Endothelial cell of umbilical vein (primary cell): ENCODE data around the gene C10orf105. TPM values are rescaled to one million over a fixed set of nuclear protein-coding genes. Genes with fewer than 3 reads are reported as not detected.

Source experiments
- BruUV-seq: library from RNA; stranded (reverse); fragments of 400-500 nt; replicated peaks from 2 replicates; lab custom pipeline; 2021; lab: Mats Ljungman, UMichigan
- CTCF ChIA-PET: fragments of 300-600, 350-600 bp; sonication (Branson Sonifier 250); formaldehyde crosslinking; loops from one replicate; lab custom pipeline; 2021; ENCODE audit warnings: antibody characterized with exemption, inconsistent platforms; lab: Charles Lee
- POLR2A ChIA-PET: fragments of 300-600, 350-600 bp; sonication (Branson Sonifier 250); formaldehyde crosslinking; loops from one replicate; lab custom pipeline; 2021; ENCODE audit warnings: antibody characterized with exemption, inconsistent platforms; lab: Charles Lee
- DNase-seq: peaks from one replicate; pipeline ENCODE4 v3.0.0-alpha.2; 2011; ENCODE audit warnings: low read depth, low spot score
- FAIRE-seq: peaks from 2 replicates; lab custom pipeline; 2011; peaks lifted over from hg19 to GRCh38; lab: Jason Lieb, UNC
- H2AFZ ChIP-seq: 2 replicates; pipeline ENCODE4 v1.6.0; 2012; ENCODE audit warnings: low read depth, low read length, control low read depth, inconsistent platforms
- H3K27ac ChIP-seq: 2 replicates; pipeline ENCODE4 v1.5.1; 2011; ENCODE audit warnings: low read depth, mild to moderate bottlenecking, control low read depth, low read length, moderate library complexity; ENCODE audit not compliant: insufficient read depth
- H3K27me3 ChIP-seq, 2 experiments: 2 replicates each; pipeline versions ENCODE4 v1.6.0 to v1.6.1; 2011; ENCODE audit warnings: low read length in 2 of 2, mixed read lengths in 1 of 2; ENCODE audit not compliant: control insufficient read depth in 2 of 2, insufficient read depth in 2 of 2
- H3K36me3 ChIP-seq, 2 experiments: 2 replicates in 1 of 2; 3 replicates in 1 of 2; pipeline ENCODE4 v1.5.1; 2011; ENCODE audit warnings: low read length in 2 of 2, mild to moderate bottlenecking in 1 of 2, moderate library complexity in 1 of 2; ENCODE audit not compliant: control insufficient read depth in 2 of 2, insufficient read depth in 2 of 2; ENCODE audit errors: extremely low read depth in 1 of 2
- H3K4me1 ChIP-seq: 3 replicates; pipeline ENCODE4 v1.5.1; 2011; ENCODE audit warnings: mild to moderate bottlenecking, low read length; ENCODE audit not compliant: control insufficient read depth, insufficient read depth; ENCODE audit errors: extremely low read depth
- H3K4me2 ChIP-seq: 2 replicates; pipeline ENCODE4 v1.6.1; 2011; ENCODE audit warnings: low read length, control low read depth, mixed read lengths; ENCODE audit not compliant: insufficient read depth
- H3K4me3 ChIP-seq, 3 experiments: fragments of 200-600 bp in 1 of 3; sonication (generic), shearing (Covaris generic) in 1 of 3; replicated peaks in 1 of 3; 2 replicates each; pipeline ENCODE4 v1.5.1; 2011 to 2016; ENCODE audit warnings: control low read depth in 3 of 3, low read length in 3 of 3, mild to moderate bottlenecking in 2 of 3, inconsistent platforms in 1 of 3, low read depth in 1 of 3, moderate library complexity in 1 of 3; ENCODE audit not compliant: insufficient read depth in 1 of 3
- H3K79me2 ChIP-seq: 2 replicates; pipeline ENCODE4 v1.6.0; 2012; ENCODE audit warnings: low read length, inconsistent platforms; ENCODE audit not compliant: control insufficient read depth, insufficient read depth
- H3K9ac ChIP-seq: replicated peaks from 2 replicates; pipeline ENCODE3; 2011; ENCODE audit warnings: low read length, control low read depth; ENCODE audit not compliant: insufficient read depth; ENCODE audit errors: extremely low read depth
- H3K9me1 ChIP-seq: replicated peaks from 3 replicates; pipeline ENCODE4 v1.6.0; 2011; ENCODE audit warnings: mild to moderate bottlenecking, low read length; ENCODE audit not compliant: control insufficient read depth, insufficient read depth; ENCODE audit errors: extremely low read depth
- H3K9me3 ChIP-seq: replicated peaks from 2 replicates; pipeline ENCODE4 v1.5.1; 2012; ENCODE audit warnings: low read length, inconsistent platforms; ENCODE audit not compliant: control insufficient read depth, insufficient read depth
- H4K20me1 ChIP-seq: replicated peaks from 2 replicates; pipeline ENCODE3; 2011; ENCODE audit warnings: mild to moderate bottlenecking, low read length; ENCODE audit not compliant: control insufficient read depth, insufficient read depth; ENCODE audit errors: extremely low read depth
- CTCF ChIP-seq, 2 donors: IDR thresholded peaks; 1 replicate in 1 of 2; 2 replicates in 1 of 2; pipeline ENCODE4 v1.5.1; 2011; ENCODE audit warnings: low read length in 2 of 2, mild to moderate bottlenecking in 2 of 2, moderate library complexity in 2 of 2, control low read depth in 1 of 2, inconsistent platforms in 1 of 2, low read depth in 1 of 2; ENCODE audit not compliant: insufficient read depth in 1 of 2; ENCODE audit errors: extremely low read depth in 1 of 2
- EZH2 ChIP-seq: IDR thresholded peaks from 2 replicates; pipeline ENCODE4 v1.6.1; 2012; ENCODE audit warnings: borderline replicate concordance, low read depth, mild to moderate bottlenecking, moderate library complexity, low read length, inconsistent platforms; ENCODE audit not compliant: severe bottlenecking
- FOS ChIP-seq: IDR thresholded peaks from 2 replicates; pipeline ENCODE4 v1.6.1; 2011; ENCODE audit warnings: mild to moderate bottlenecking, low read length, moderate library complexity, borderline replicate concordance; ENCODE audit not compliant: insufficient read depth
- GATA2 ChIP-seq: IDR thresholded peaks from 2 replicates; pipeline ENCODE4 v1.7.0; 2011; ENCODE audit warnings: low read depth, mild to moderate bottlenecking, moderate library complexity, mixed read lengths, low read length; ENCODE audit not compliant: insufficient read length, insufficient read depth
- JUN ChIP-seq: IDR thresholded peaks from 2 replicates; pipeline ENCODE4 v1.6.1; 2011; ENCODE audit warnings: borderline replicate concordance, low read depth; ENCODE audit not compliant: insufficient read length, insufficient read depth
- MAX ChIP-seq: IDR thresholded peaks from 2 replicates; pipeline ENCODE4 v1.6.1; 2011; ENCODE audit not compliant: insufficient read depth, insufficient read length
- MYC ChIP-seq: IDR thresholded peaks from one replicate; pipeline ENCODE4 v1.6.1; 2011; ENCODE audit warnings: mild to moderate bottlenecking, low read depth, low read length
- POLR2A ChIP-seq: IDR thresholded peaks from 2 replicates; pipeline ENCODE4 v1.6.1; 2012; ENCODE audit warnings: low read depth, mild to moderate bottlenecking, control low read depth, low read length
- POLR2AphosphoS5 ChIP-seq: IDR thresholded peaks from 2 replicates; pipeline ENCODE4 v1.6.1; 2012; ENCODE audit warnings: low read depth, mild to moderate bottlenecking, control low read depth, low read length, moderate library complexity; ENCODE audit not compliant: insufficient read depth
- dilution Hi-C: fragments of 300-500 bp; cut with MboI; formaldehyde crosslinking; loops from one replicate; pipeline ENCODE4 v1.15.0; 2019; ENCODE audit warnings: low sequenced_read_pairs; ENCODE audit not compliant: extremely low pct_ligation_motif_present
- intact Hi-C: fragments of 100-400 bp; cut with micrococcal nuclease; formaldehyde crosslinking; loops from one replicate; pipeline ENCODE4 v1.10.0; 2022
- polyA plus RNA-seq, 4 experiments: library from polyadenylated mRNA; depleted of rRNA in 3 of 4; stranded (reverse) in 3 of 4; unstranded in 1 of 4; fragments of >200 nt; gene quantifications; 2 replicates each; pipeline versions ENCODE4 v1.2.1 to v1.2.3, GENCODE V29; 2011 to 2012; ENCODE audit warnings: missing spikeins in 1 of 4
- total RNA-seq: library from RNA; stranded (reverse); gene quantifications from 2 replicates; pipeline ENCODE4 v1.2.3, GENCODE V29; 2021

Gene C10orf105
- total and polyA plus RNA-seq, 2 donors (not counting 3 experiments of a cell fraction or from before 2014, with no cell fraction given), result not detected

GRCh38 chr10:71706216-71707121 is 13.1 kb downstream of the C10orf105 start:
- dilution Hi-C loops (no loop called here), intact Hi-C loops (no loop called here)
- Histone ChIP-seq H4K20me1 (no peaks in the 10 kb centered on the region), H3K9me1 (no peaks in the 10 kb centered on the region), H3K36me3 (no peaks in the 10 kb centered on the region), H3K9ac (no peak overlapping the region), H3K4me3 (no peak overlapping the region), H3K4me1 (no peaks in the 10 kb centered on the region), H2AFZ (no peak overlapping the region), H3K27me3 (peaks cover 0 to 3% of the 10 kb centered on the region in 2 experiments), H3K27ac (no peak overlapping the region), H3K9me3 (no peaks in the 10 kb centered on the region), H3K4me2 (no peak overlapping the region), H3K79me2 (no peaks in the 10 kb centered on the region)
- FAIRE-seq (no peak), DNase-seq (no peak)
- BruUV-seq, result no TSS peak
- no peak for TF ChIP-seq POLR2A
- no peak for TF ChIP-seq FOS
- no peak for TF ChIP-seq MYC
- no peak for TF ChIP-seq JUN
- TF ChIP-seq POLR2AphosphoS5, result no peak
- TF ChIP-seq CTCF (IDR thresholded peaks at IDR 0.05; ENCODE audit: extremely low read depth in 1 of 2, insufficient read depth in 1 of 2, low read depth in 1 of 2, low read length in 2 of 2), result no peak
- TF ChIP-seq MAX, result no peak
- TF ChIP-seq EZH2, result no peak
- TF ChIP-seq GATA2, result no peak
- ChIA-PET POLR2A (no interaction called here), CTCF (interaction anchor here (0.7 to 5.5 kb wide), 14 partner anchors 9 to 391 kb away, joined by 3 to 63 read pairs (median 6); partner anchors contain the start of genes SLC29A3 and VSIR)
